GM10266 (cell line): ENCODE data around the gene SPTA1.

ENCODE experiments used
- DNase-seq: peaks from one replicate; pipeline ENCODE4 v3.0.0; 2012; ENCODE audit errors: extremely low spot score
- TF ChIP-seq, protein P1 (sequence below): IDR thresholded peaks from 2 replicates; pipeline ENCODE4 v1.5.1; 2012; ENCODE audit warnings: mild to moderate bottlenecking, low read depth; ENCODE audit not compliant: control insufficient read depth, insufficient read depth; ENCODE audit errors: missing control alignments

SPTA1 gene

DNA sequence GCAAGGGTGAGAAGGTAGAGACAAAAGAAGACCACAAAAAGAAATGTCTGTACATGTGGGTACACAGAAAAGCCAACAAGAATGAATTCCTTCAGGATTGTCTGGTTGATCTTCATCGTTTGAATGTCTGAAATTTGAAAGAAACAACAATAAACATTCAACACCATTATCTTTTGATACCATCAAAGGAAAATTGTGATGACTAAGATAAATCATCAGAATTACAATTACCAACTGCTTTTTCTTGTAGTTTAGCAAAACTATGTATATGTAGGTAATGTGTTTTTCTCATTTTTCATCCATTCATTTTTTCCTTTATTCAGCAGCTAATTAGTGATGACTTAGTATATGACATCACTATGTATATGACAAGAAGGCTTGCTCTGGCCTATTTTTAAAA is 106.8 kb downstream of the SPTA1 start, which contains the start of gene OR10X1:
Gene OR10X1 (minus strand): TSS at position 167 of the 400 bp plus-strand sequence. CDS start 0 bp downstream, at position 167.
- no peak for DNase-seq
- TF ChIP-seq, protein P1, sequence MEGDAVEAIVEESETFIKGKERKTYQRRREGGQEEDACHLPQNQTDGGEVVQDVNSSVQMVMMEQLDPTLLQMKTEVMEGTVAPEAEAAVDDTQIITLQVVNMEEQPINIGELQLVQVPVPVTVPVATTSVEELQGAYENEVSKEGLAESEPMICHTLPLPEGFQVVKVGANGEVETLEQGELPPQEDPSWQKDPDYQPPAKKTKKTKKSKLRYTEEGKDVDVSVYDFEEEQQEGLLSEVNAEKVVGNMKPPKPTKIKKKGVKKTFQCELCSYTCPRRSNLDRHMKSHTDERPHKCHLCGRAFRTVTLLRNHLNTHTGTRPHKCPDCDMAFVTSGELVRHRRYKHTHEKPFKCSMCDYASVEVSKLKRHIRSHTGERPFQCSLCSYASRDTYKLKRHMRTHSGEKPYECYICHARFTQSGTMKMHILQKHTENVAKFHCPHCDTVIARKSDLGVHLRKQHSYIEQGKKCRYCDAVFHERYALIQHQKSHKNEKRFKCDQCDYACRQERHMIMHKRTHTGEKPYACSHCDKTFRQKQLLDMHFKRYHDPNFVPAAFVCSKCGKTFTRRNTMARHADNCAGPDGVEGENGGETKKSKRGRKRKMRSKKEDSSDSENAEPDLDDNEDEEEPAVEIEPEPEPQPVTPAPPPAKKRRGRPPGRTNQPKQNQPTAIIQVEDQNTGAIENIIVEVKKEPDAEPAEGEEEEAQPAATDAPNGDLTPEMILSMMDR = no peak

DNA sequence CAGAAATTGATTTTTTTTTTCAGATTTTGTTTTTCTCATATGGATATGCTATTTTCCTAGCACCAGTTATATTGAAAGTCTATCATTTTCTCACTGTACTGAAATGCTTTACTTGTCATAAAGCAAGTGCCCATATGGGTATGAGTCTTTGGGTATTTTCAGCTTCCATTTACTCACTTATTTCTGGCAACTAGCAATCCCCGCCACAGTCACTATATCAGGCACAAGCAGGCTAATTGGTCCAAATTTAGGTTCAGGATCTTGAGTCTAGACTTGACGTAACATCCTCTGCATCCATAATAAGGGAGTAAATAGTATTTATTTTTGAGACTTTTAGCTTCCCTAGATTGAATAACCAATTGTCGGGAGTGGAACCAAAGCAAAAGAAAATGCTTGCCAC is 109.0 kb downstream of the SPTA1 start:
- no peak for DNase-seq
- TF ChIP-seq, protein P1 = no peak

DNA sequence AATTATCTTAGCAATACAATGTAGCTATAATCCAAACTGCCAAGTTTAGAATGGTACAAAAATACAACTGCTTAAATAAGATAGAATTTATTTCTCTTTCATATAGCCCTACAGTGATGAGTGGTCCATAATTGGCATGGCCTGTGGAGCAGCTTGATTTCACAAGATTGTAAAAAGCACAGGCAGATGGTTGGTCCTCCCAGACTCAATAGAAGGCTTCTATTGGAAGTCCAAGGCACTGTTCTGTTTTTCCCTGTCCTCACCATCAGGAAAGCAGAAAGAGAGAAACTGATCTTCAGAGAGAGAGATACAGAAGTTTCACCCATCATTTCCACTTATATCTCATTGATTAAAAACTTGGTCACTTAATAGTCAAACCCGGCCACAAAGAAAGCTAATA is 114.3 kb downstream of the SPTA1 start:
- TF ChIP-seq, protein P1 = no peak
- no peak for DNase-seq

DNA sequence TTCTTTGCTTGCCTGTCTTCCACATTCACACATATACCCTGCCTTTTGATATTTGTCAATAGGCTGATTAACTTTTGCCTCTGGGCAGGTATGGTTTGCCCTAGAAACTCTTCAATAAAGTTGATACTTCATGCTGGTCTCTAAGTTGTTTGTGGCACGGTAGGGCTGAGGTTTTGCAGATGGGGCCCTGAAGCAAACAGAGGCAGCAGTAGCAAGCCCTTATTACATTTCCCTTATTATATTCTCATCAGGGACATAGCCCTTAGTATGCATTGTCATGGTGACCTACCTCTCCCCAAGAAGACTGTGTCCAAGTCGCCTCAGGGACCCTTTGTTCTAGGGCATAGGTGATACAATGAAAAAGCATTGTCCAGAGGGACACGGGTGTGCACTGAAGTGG is 116.0 kb downstream of the SPTA1 start, which contains the start of gene OR6P1:
Gene OR6P1 (minus strand): TSS at position 101 of the 400 bp plus-strand sequence. CDS start 6,976 bp downstream, outside the sequence.
- DNase-seq = no peak
- TF ChIP-seq, protein P1 = no peak

DNA sequence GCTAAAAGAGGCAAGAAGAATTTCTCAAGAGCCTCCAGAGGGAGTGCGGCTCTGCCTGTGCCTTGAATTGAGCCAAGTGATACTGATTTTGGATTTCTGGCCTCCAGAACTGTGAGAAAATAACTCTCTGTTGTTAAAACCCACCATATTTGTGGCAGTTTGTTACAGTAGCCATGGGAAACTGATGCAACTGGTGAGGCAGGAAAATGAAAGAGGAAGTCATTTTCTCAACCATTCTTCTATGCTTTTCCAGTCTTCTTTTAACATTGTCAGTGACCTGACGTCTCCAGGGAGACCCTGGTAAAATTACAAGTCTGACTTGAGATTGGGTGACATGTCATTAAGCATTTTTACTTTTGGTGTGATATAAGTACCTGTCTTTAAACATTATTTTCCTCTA is 121.9 kb downstream of the SPTA1 start:
- DNase-seq = no peak
- TF ChIP-seq, protein P1 = no peak

DNA sequence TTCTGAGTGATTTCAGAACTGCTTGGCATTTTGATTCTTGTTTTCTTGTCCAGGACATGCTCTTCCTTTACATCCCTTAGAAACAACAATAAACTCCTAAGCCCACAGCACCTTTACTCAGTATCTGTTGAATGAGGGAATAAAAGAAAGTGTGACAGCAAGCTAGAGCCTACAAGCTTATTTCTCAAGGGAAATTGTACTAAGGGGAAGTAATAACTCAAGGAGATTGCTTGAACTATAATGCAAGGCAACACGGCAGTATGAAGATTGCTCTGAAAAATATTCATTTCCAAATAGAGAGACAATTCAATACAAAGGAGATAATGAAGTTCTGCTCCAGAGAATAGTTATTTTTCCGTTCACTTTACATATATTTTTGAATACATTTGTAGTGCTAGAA is 122.7 kb downstream of the SPTA1 start:
- DNase-seq = no peak
- TF ChIP-seq, protein P1 = no peak
